IMR-90 (cell line): Measurements from ENCODE around the gene DCDC1. TPM values are rescaled to one million over a fixed set of nuclear protein-coding genes. Genes with fewer than 3 reads are reported as not detected.

Experiments
- ATAC-seq: fragments of 200-7000 bp; cut with Tn5 transposase; 2 replicates; pipeline ENCODE4 v1.9.1; 2020; ENCODE audit warnings: low read depth, mild to moderate bottlenecking, moderate library complexity
- BruUV-seq: library from RNA; stranded (reverse); fragments of 400-500 nt; replicated peaks from 2 replicates; lab custom pipeline; 2021; lab: Mats Ljungman, UMichigan
- CTCF ChIA-PET: fragments of 300-600 bp; formaldehyde crosslinking; extraction: SDS; loops from one replicate; lab custom pipeline; 2021; ENCODE audit warnings: antibody characterized with exemption; lab: Yijun Ruan, JAX
- POLR2A ChIA-PET: fragments of 300-600 bp; sonication (Branson Sonifier 250); formaldehyde crosslinking; loops from one replicate; lab custom pipeline; 2022; ENCODE audit warnings: antibody characterized with exemption; ENCODE audit not compliant: unreplicated experiment; lab: Charles Lee
- DNase-seq: peaks from one replicate; pipeline ENCODE4 v3.0.0; 2013
- H2AFZ ChIP-seq: replicated peaks from 2 replicates; pipeline ENCODE3; 2013; ENCODE audit warnings: low read length, mild to moderate bottlenecking; ENCODE audit not compliant: poor library complexity
- H2AK5ac ChIP-seq: 2 replicates; pipeline ENCODE4 v1.6.1; 2013; ENCODE audit warnings: low read depth, low read length, inconsistent platforms
- H2AK9ac ChIP-seq: replicated peaks from 2 replicates; pipeline ENCODE3; 2013; ENCODE audit warnings: mild to moderate bottlenecking, low read depth, low read length, moderate library complexity; ENCODE audit not compliant: poor library complexity
- H2BK120ac ChIP-seq: 2 replicates; pipeline ENCODE4 v1.6.1; 2013; ENCODE audit warnings: low read depth, low read length, inconsistent platforms
- H2BK15ac ChIP-seq: 3 replicates; pipeline ENCODE4 v1.6.1; 2013; ENCODE audit warnings: low read depth, low read length, inconsistent platforms
- H2BK20ac ChIP-seq: 2 replicates; pipeline ENCODE4 v1.6.1; 2013; ENCODE audit warnings: low read depth, mild to moderate bottlenecking, inconsistent platforms, low read length, moderate library complexity
- H2BK5ac ChIP-seq: 2 replicates; pipeline ENCODE4 v1.6.1; 2013; ENCODE audit warnings: mild to moderate bottlenecking, low read depth, low read length, inconsistent platforms; ENCODE audit not compliant: poor library complexity, severe bottlenecking
- H3K14ac ChIP-seq: replicated peaks from 2 replicates; pipeline ENCODE4 v1.6.1; 2013; ENCODE audit warnings: low read depth, low read length, inconsistent platforms
- H3K18ac ChIP-seq: 2 replicates; pipeline ENCODE4 v1.6.1; 2013; ENCODE audit warnings: low read depth, low read length, control low read depth
- H3K23ac ChIP-seq: 2 replicates; pipeline ENCODE4 v1.6.1; 2013; ENCODE audit warnings: low read depth, low read length, inconsistent platforms
- H3K27ac ChIP-seq: 2 replicates; pipeline ENCODE4 v1.5.1; 2013; ENCODE audit warnings: mild to moderate bottlenecking, control low read depth, low read length; ENCODE audit not compliant: insufficient read depth
- H3K27me3 ChIP-seq: 2 replicates; pipeline ENCODE4 v1.6.1; 2013; ENCODE audit warnings: low read length; ENCODE audit not compliant: control insufficient read depth, insufficient read depth
- H3K36me3 ChIP-seq: 2 replicates; pipeline ENCODE4 v1.6.1; 2013; ENCODE audit warnings: low read length, mixed read lengths; ENCODE audit not compliant: control insufficient read depth, insufficient read depth
- H3K4ac ChIP-seq: 2 replicates; pipeline ENCODE4 v1.6.1; 2013; ENCODE audit warnings: low read depth, low read length, inconsistent platforms
- H3K4me1 ChIP-seq: 2 replicates; pipeline ENCODE4 v1.6.1; 2013; ENCODE audit warnings: low read length, mixed read lengths; ENCODE audit not compliant: control insufficient read depth, insufficient read depth
- H3K4me2 ChIP-seq: 2 replicates; pipeline ENCODE4 v1.6.1; 2013; ENCODE audit warnings: low read depth, mild to moderate bottlenecking, control low read depth, low read length, moderate library complexity
- H3K4me3 ChIP-seq: 2 replicates; pipeline ENCODE4 v1.5.1; 2013; ENCODE audit warnings: low read depth, mild to moderate bottlenecking, control low read depth, low read length, moderate library complexity; ENCODE audit not compliant: insufficient read depth
- H3K56ac ChIP-seq: 2 replicates; pipeline ENCODE4 v1.6.1; 2013; ENCODE audit warnings: low read length, inconsistent platforms; ENCODE audit not compliant: insufficient read depth; ENCODE audit errors: extremely low read depth
- H3K79me1 ChIP-seq, 2 experiments: 2 replicates each; pipeline ENCODE4 v1.6.1; 2013; ENCODE audit warnings: low read length in 2 of 2, inconsistent platforms in 1 of 2, low read depth in 1 of 2
- H3K9ac ChIP-seq: 2 replicates; pipeline ENCODE4 v1.6.1; 2013; ENCODE audit warnings: low read depth, low read length, control low read depth
- H3K9me1 ChIP-seq: 2 replicates; pipeline ENCODE4 v1.6.1; 2013; ENCODE audit warnings: low read length, inconsistent platforms; ENCODE audit not compliant: insufficient read depth
- H3K9me3 ChIP-seq: 2 replicates; pipeline ENCODE4 v1.6.1; 2013; ENCODE audit warnings: low read length; ENCODE audit not compliant: control insufficient read depth, insufficient read depth
- H4K20me1 ChIP-seq: 2 replicates; pipeline ENCODE4 v1.6.1; 2013; ENCODE audit warnings: low read length, inconsistent platforms; ENCODE audit not compliant: insufficient read depth
- H4K5ac ChIP-seq: 2 replicates; pipeline ENCODE4 v1.6.1; 2013; ENCODE audit warnings: mild to moderate bottlenecking, low read depth, low read length, control low read depth
- H4K8ac ChIP-seq, 2 experiments: 2 replicates each; pipeline ENCODE4 v1.6.1; 2013; ENCODE audit warnings: low read depth in 2 of 2, low read length in 2 of 2, control low read depth in 1 of 2, inconsistent platforms in 1 of 2
- H4K91ac ChIP-seq: 2 replicates; pipeline ENCODE4 v1.6.1; 2013; ENCODE audit warnings: low read depth, low read length, inconsistent platforms; ENCODE audit not compliant: insufficient read depth
- CEBPB ChIP-seq: IDR thresholded peaks from 2 replicates; pipeline ENCODE4 v1.6.1; 2012; ENCODE audit warnings: low read depth, low read length, improper control_type of control experiment
- FOS ChIP-seq: fragments of 150-350 bp; IDR thresholded peaks from 2 replicates; pipeline ENCODE4 v1.6.1; 2016; ENCODE audit warnings: low read depth, low read length
- MAZ ChIP-seq: IDR thresholded peaks from 2 replicates; pipeline ENCODE4 v1.6.1; 2012; ENCODE audit warnings: low read depth, mild to moderate bottlenecking, low read length, improper control_type of control experiment, moderate library complexity, borderline replicate concordance
- NFE2L2 ChIP-seq: fragments of 150-350 bp; IDR thresholded peaks from 2 replicates; pipeline ENCODE4 v1.6.1; 2016; ENCODE audit warnings: low read depth, mild to moderate bottlenecking, low read length
- RAD21 ChIP-seq: IDR thresholded peaks from 2 replicates; pipeline ENCODE4 v1.6.1; 2012; ENCODE audit warnings: low read length, improper control_type of control experiment
- WGBS, 2 experiments: methylation state at CpG; one replicate each; pipeline versions ENCODE4 v1.1.5 to v1.1.7; 2013; ENCODE audit warnings: missing lambda C conversion rate in 2 of 2; ENCODE audit not compliant: insufficient read length in 1 of 2; ENCODE audit errors: extremely low coverage in 2 of 2; 5-methylcytosine and 5-hydroxymethylcytosine counted together
- dilution Hi-C: fragments of 300-500 bp; cut with HindIII; formaldehyde crosslinking; loops from one replicate; pipeline ENCODE4 v1.14.3; 2018; ENCODE audit warnings: low sequenced_read_pairs; ENCODE audit not compliant: unreplicated experiment
- in situ Hi-C: fragments of 300-500 bp; cut with MboI; formaldehyde crosslinking; loops from 3 replicates; pipeline ENCODE4 v1.14.3; 2019; ENCODE audit warnings: low sequenced_read_pairs, inconsistent platforms, mixed read lengths
- intact Hi-C: fragments of 100-400 bp; cut with micrococcal nuclease; formaldehyde crosslinking; loops from 2 replicates; pipeline ENCODE4 v1.10.0; 2022
- polyA plus RNA-seq, 3 experiments: library from polyadenylated mRNA; depleted of rRNA; stranded (reverse); fragments of >200 nt; gene quantifications; 2 replicates each; pipeline ENCODE4 v1.2.3, GENCODE V29; 2012; ENCODE audit warnings: low replicate concordance in 1 of 3
- total RNA-seq: library from RNA; depleted of rRNA; stranded (reverse); fragments of >200 nt; gene quantifications from 2 replicates; pipeline ENCODE4 v1.2.3, GENCODE V29; 2012
- TF ChIP-seq, protein P1 (sequence below): conservative IDR thresholded peaks from 2 replicates; pipeline ENCODE4 v1.5.1; 2012; ENCODE audit warnings: mild to moderate bottlenecking, low read depth, low read length, improper control_type of control experiment
- TF ChIP-seq, protein P2 (sequence below): fragments of 150-350 bp; IDR thresholded peaks from 2 replicates; pipeline ENCODE4 v1.6.1; 2017; ENCODE audit warnings: mild to moderate bottlenecking, antibody characterized with exemption, low read length, low read depth

The DCDC1 gene
- total and polyA plus RNA-seq, 2 of the 4 experiments (the other 2 are of a cell fraction), result not detected

DNA sequence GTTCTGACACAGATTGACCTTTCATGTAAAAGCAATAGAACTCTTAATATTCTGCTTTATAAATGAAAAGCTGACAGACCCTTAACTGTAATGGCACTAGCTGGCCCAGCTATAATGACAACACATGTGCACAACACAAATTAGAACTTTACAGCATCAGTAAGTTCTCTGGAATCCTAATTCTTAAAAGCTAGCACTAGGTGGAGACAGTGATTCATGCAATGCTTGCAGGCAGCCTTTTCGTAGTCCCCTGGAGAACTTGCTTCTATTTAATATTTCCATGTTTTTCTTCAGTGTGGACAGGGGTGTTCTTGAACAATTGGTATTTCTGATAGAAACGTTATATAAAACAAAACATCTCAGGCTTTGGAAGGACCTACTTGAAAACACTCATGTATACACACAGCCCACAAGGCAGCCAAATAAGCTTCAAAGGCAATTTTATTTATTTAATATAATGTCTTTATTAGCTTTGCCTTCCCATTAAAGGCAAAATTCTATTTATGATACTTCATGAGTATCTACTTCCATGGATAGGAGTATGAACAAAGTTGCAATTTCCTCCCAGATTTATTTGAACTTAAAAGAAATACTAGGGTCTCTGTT lies 409.0 kb downstream of the DCDC1 start:
- TF ChIP-seq MAZ, result no peak
- TF ChIP-seq, protein P1, sequence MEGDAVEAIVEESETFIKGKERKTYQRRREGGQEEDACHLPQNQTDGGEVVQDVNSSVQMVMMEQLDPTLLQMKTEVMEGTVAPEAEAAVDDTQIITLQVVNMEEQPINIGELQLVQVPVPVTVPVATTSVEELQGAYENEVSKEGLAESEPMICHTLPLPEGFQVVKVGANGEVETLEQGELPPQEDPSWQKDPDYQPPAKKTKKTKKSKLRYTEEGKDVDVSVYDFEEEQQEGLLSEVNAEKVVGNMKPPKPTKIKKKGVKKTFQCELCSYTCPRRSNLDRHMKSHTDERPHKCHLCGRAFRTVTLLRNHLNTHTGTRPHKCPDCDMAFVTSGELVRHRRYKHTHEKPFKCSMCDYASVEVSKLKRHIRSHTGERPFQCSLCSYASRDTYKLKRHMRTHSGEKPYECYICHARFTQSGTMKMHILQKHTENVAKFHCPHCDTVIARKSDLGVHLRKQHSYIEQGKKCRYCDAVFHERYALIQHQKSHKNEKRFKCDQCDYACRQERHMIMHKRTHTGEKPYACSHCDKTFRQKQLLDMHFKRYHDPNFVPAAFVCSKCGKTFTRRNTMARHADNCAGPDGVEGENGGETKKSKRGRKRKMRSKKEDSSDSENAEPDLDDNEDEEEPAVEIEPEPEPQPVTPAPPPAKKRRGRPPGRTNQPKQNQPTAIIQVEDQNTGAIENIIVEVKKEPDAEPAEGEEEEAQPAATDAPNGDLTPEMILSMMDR, result peak; percentile 45; the same call in 1 of the 2 replicates
- TF ChIP-seq CEBPB, result no peak
- TF ChIP-seq NFE2L2, result no peak
- no peak for TF ChIP-seq FOS
- TF ChIP-seq, protein P2, sequence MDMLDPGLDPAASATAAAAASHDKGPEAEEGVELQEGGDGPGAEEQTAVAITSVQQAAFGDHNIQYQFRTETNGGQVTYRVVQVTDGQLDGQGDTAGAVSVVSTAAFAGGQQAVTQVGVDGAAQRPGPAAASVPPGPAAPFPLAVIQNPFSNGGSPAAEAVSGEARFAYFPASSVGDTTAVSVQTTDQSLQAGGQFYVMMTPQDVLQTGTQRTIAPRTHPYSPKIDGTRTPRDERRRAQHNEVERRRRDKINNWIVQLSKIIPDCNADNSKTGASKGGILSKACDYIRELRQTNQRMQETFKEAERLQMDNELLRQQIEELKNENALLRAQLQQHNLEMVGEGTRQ, result no peak
- TF ChIP-seq RAD21, result peak; percentile 57
- no peak overlapping the region for H2BK20ac ChIP-seq
- no peak overlapping the region for H2AK5ac ChIP-seq
- intact Hi-C loops (no loop called here), in situ Hi-C loops (no loop called here), dilution Hi-C loops (no loop called here)
- DNase-seq (peak; percentile 47), ATAC-seq (no peak)
- H3K23ac ChIP-seq, result no peak overlapping the region
- no peaks in the 10 kb centered on the region for H3K36me3 ChIP-seq
- no peak overlapping the region for H3K4me2 ChIP-seq
- no peaks in the 10 kb centered on the region for H3K9me3 ChIP-seq
- no peaks in the 10 kb centered on the region for H3K4me1 ChIP-seq
- no peak overlapping the region for H4K91ac ChIP-seq
- H2BK120ac ChIP-seq, result no peak overlapping the region
- no peak overlapping the region for H3K4me3 ChIP-seq
- no peaks in the 10 kb centered on the region for H4K20me1 ChIP-seq
- ChIA-PET POLR2A (no interaction called here), CTCF (interaction anchor here (0.6 kb wide), 1 partner anchor 1512 kb away, joined by 4 read pairs; no protein-coding TSS in a partner anchor)
- H3K27me3 ChIP-seq, result no peaks in the 10 kb centered on the region
- H2AFZ ChIP-seq, result no peak overlapping the region
- no peaks in the 10 kb centered on the region for H3K79me1 ChIP-seq
- no peak overlapping the region for H3K27ac ChIP-seq
- H3K4ac ChIP-seq, result no peak overlapping the region
- H3K9me1 ChIP-seq, result no peaks in the 10 kb centered on the region
- no peak overlapping the region for H2AK9ac ChIP-seq
- H4K8ac ChIP-seq, result no peak overlapping the region
- WGBS, 2 experiments, result no CpG with 5 or more reads among the region's 2 CpGs
- H4K5ac ChIP-seq, result no peak overlapping the region
- no peak overlapping the region for H3K56ac ChIP-seq
- H3K14ac ChIP-seq, result no peak overlapping the region
- H2BK15ac ChIP-seq, result no peak overlapping the region
- H3K18ac ChIP-seq, result no peak overlapping the region
- H3K9ac ChIP-seq, result no peak overlapping the region
- H2BK5ac ChIP-seq, result no peak overlapping the region
- BruUV-seq, result no TSS peak
